ENCODE measurements around the gene BNC1. TPM values are rescaled to one million over a fixed set of nuclear protein-coding genes. Genes with fewer than 3 reads are reported as not detected.

BNC1 gene
- total RNA-seq, 1 experiment from 2014 or later: not detected

- Histone ChIP-seq H3K4me1 (peaks cover 32% of the 10 kb centered on the region), H3K27me3 (replicated peaks; ENCODE audit: control insufficient read depth, insufficient read depth, low read length) (no peaks in the 10 kb centered on the region), H3K9me3 (0 out of 2 replicates have a peak, but pooled peaks cover 3% of the 10 kb centered on the region), H3K36me3 (ENCODE audit: control insufficient read depth, insufficient read depth, low read length) (no peaks in the 10 kb centered on the region), H3K4me3 (ENCODE audit: low read depth, low read length) (no peak overlapping the region)
- Mint-ChIP-seq H3K27me3 (ENCODE audit: insufficient read depth, unreplicated experiment) (peaks cover 4% of the 10 kb centered on the region), H3K27ac (ENCODE audit: unreplicated experiment) (no peak overlapping the region), H3K36me3 (ENCODE audit: insufficient read depth, unreplicated experiment) (no peaks in the 10 kb centered on the region), H3K4me1 (ENCODE audit: low read depth, unreplicated experiment) (peaks cover 22% of the 10 kb centered on the region), H3K4me3 (ENCODE audit: unreplicated experiment) (no peak overlapping the region), H3K9me3 (ENCODE audit: unreplicated experiment) (no peaks in the 10 kb centered on the region)
- ChIA-PET POLR2A (no interaction called here), CTCF (no interaction called here)
- DNase-seq: no peak
- intact Hi-C loops (cut with micrococcal nuclease; ENCODE audit: unreplicated experiment): no loop called here
- no TSS peak for BruUV-seq (replicated peaks)
- TF ChIP-seq CTCF (IDR thresholded peaks at IDR 0.05; ENCODE audit: insufficient read depth in 1 of 2, low read depth in 1 of 2, low read length in 1 of 2, severe bottlenecking in 1 of 2, unreplicated experiment in 1 of 2): no peak
Measured at GRCh38 chr15:83303535-83303934, 19.1 kb upstream of the BNC1 start.

- Histone ChIP-seq H3K4me3 (ENCODE audit: low read depth, low read length) (no peak overlapping the region), H3K9me3 (0 out of 2 replicates have a peak, but pooled peaks cover 3% of the 10 kb centered on the region), H3K36me3 (ENCODE audit: control insufficient read depth, insufficient read depth, low read length) (no peaks in the 10 kb centered on the region), H3K4me1 (peaks cover 18% of the 10 kb centered on the region), H3K27me3 (replicated peaks; ENCODE audit: control insufficient read depth, insufficient read depth, low read length) (no peaks in the 10 kb centered on the region)
- intact Hi-C loops (cut with micrococcal nuclease; ENCODE audit: unreplicated experiment): no loop called here
- POLR2A ChIA-PET: no interaction called here
- no peaks in the 10 kb centered on the region for H3K36me3 Mint-ChIP-seq (ENCODE audit: insufficient read depth, unreplicated experiment)
- no peak overlapping the region for H3K27ac Mint-ChIP-seq (ENCODE audit: unreplicated experiment)
- H3K4me3 Mint-ChIP-seq (ENCODE audit: unreplicated experiment): no peak overlapping the region
- TF ChIP-seq CTCF (IDR thresholded peaks at IDR 0.05; ENCODE audit: insufficient read depth in 1 of 2, low read depth in 1 of 2, low read length in 1 of 2, severe bottlenecking in 1 of 2, unreplicated experiment in 1 of 2): no peak
- CTCF ChIA-PET: no interaction called here
- peaks cover 4% of the 10 kb centered on the region for H3K27me3 Mint-ChIP-seq (ENCODE audit: insufficient read depth, unreplicated experiment)
- H3K4me1 Mint-ChIP-seq (ENCODE audit: low read depth, unreplicated experiment): peaks cover 15% of the 10 kb centered on the region
- no peaks in the 10 kb centered on the region for H3K9me3 Mint-ChIP-seq (ENCODE audit: unreplicated experiment)
- no peak for DNase-seq
- no TSS peak for BruUV-seq (replicated peaks)
Measured at GRCh38 chr15:83300826-83301225, 16.4 kb upstream of the BNC1 start.

- H3K27ac Mint-ChIP-seq (ENCODE audit: unreplicated experiment): no peak overlapping the region
- CTCF ChIA-PET: no interaction called here
- POLR2A ChIA-PET: no interaction called here
- Histone ChIP-seq H3K4me1 (peaks cover 5% of the 10 kb centered on the region; the same call in 1 of the 2 replicates), H3K27me3 (replicated peaks; ENCODE audit: control insufficient read depth, insufficient read depth, low read length) (no peaks in the 10 kb centered on the region), H3K9me3 (0 out of 2 replicates have a peak, but pooled peaks cover 3% of the 10 kb centered on the region), H3K36me3 (ENCODE audit: control insufficient read depth, insufficient read depth, low read length) (no peaks in the 10 kb centered on the region), H3K4me3 (ENCODE audit: low read depth, low read length) (no peak overlapping the region)
- no peak overlapping the region for H3K4me3 Mint-ChIP-seq (ENCODE audit: unreplicated experiment)
- no peaks in the 10 kb centered on the region for H3K36me3 Mint-ChIP-seq (ENCODE audit: insufficient read depth, unreplicated experiment)
- TF ChIP-seq CTCF (IDR thresholded peaks at IDR 0.05; ENCODE audit: insufficient read depth in 1 of 2, low read depth in 1 of 2, low read length in 1 of 2, severe bottlenecking in 1 of 2, unreplicated experiment in 1 of 2): no peak
- no peak for DNase-seq
- H3K9me3 Mint-ChIP-seq (ENCODE audit: unreplicated experiment): no peaks in the 10 kb centered on the region
- intact Hi-C loops (cut with micrococcal nuclease; ENCODE audit: unreplicated experiment): no loop called here
- BruUV-seq (replicated peaks): no TSS peak
- H3K27me3 Mint-ChIP-seq (ENCODE audit: insufficient read depth, unreplicated experiment): peaks cover 4% of the 10 kb centered on the region
- H3K4me1 Mint-ChIP-seq (ENCODE audit: low read depth, unreplicated experiment): peaks cover 4% of the 10 kb centered on the region
Measured at GRCh38 chr15:83299462-83299861, 15.0 kb upstream of the BNC1 start.
